GM23338 (cell line): ENCODE results near the gene TMEM179B. TPM values are rescaled to one million over a fixed set of nuclear protein-coding genes. Genes with fewer than 3 reads are reported as not detected.
"Not testable (repeated sequence)": the region's sequence is repeated elsewhere in the genome, so short reads cannot be mapped to it uniquely, and the experiment has no call there.

Experiments used
- ATAC-seq: fragments of 200-7000 bp; cut with Tn5 transposase; 3 replicates; pipeline ENCODE4 v1.9.1; 2020
- DNase-seq: peaks from one replicate; pipeline ENCODE4 v3.0.0-alpha.2; 2015; ENCODE audit warnings: low spot score
- H2AFZ ChIP-seq: fragments of 200-600 bp; sonication (generic); 2 replicates; pipeline ENCODE4 v1.8.0; 2016; ENCODE audit warnings: antibody characterized with exemption, mild to moderate bottlenecking, moderate library complexity
- H3F3A ChIP-seq: fragments of 200-600 bp; sonication (generic); replicated peaks from 2 replicates; pipeline ENCODE4 v1.8.0; 2017; ENCODE audit warnings: antibody characterized with exemption, mixed run types, low read depth
- H3K27ac ChIP-seq: fragments of 200-600 bp; sonication (generic); 2 replicates; pipeline ENCODE4 v1.6.1; 2016; ENCODE audit warnings: low read depth
- H3K27me3 ChIP-seq: fragments of 200-600 bp; sonication (generic); 2 replicates; pipeline ENCODE4 v1.8.0; 2016; ENCODE audit warnings: mild to moderate bottlenecking, mixed run types, moderate library complexity; ENCODE audit not compliant: insufficient read depth
- H3K36me3 ChIP-seq: fragments of 200-600 bp; sonication (generic); 2 replicates; pipeline ENCODE4 v1.8.0; 2016; ENCODE audit warnings: mild to moderate bottlenecking; ENCODE audit not compliant: insufficient read depth
- H3K4me1 ChIP-seq: fragments of 200-600 bp; sonication (generic); 2 replicates; pipeline ENCODE4 v1.8.0; 2016; ENCODE audit warnings: mild to moderate bottlenecking, moderate library complexity; ENCODE audit not compliant: insufficient read depth
- H3K4me2 ChIP-seq: fragments of 200-600 bp; sonication (generic); 2 replicates; pipeline ENCODE4 v1.7.1; 2017; ENCODE audit warnings: mixed run types
- H3K4me3 ChIP-seq: fragments of 200-600 bp; sonication (generic); 2 replicates; pipeline ENCODE4 v1.6.1; 2016; ENCODE audit warnings: mixed run types
- H3K79me2 ChIP-seq: fragments of 200-600 bp; sonication (generic); replicated peaks from 2 replicates; pipeline ENCODE4 v1.8.0; 2017; ENCODE audit warnings: mild to moderate bottlenecking; ENCODE audit not compliant: insufficient read depth
- H3K9me2 ChIP-seq: fragments of 200-600 bp; sonication (generic); 2 replicates; pipeline ENCODE4 v1.8.0; 2017; ENCODE audit not compliant: insufficient read depth
- H4K20me1 ChIP-seq: fragments of 200-600 bp; sonication (generic); replicated peaks from 2 replicates; pipeline ENCODE4 v1.8.0; 2017; ENCODE audit warnings: mild to moderate bottlenecking; ENCODE audit not compliant: insufficient read depth
- H3K27ac Mint-ChIP-seq: 2 replicates; pipeline ENCODE4 v1.8.0; 2020; ENCODE audit warnings: inconsistent platforms, mild to moderate bottlenecking, moderate library complexity, mixed read lengths
- H3K27me3 Mint-ChIP-seq: 3 replicates; pipeline ENCODE4 v1.8.0; 2022; ENCODE audit warnings: low read depth, mild to moderate bottlenecking, moderate library complexity, mixed read lengths, inconsistent platforms; ENCODE audit not compliant: insufficient read depth, poor library complexity
- H3K36me3 Mint-ChIP-seq: 3 replicates; pipeline ENCODE4 v1.8.0; 2021; ENCODE audit warnings: low read depth, mild to moderate bottlenecking, inconsistent platforms, moderate library complexity, mixed read lengths
- H3K4me1 Mint-ChIP-seq: 3 replicates; pipeline ENCODE4 v1.8.0; 2020; ENCODE audit warnings: mild to moderate bottlenecking, inconsistent platforms, mixed read lengths
- H3K4me3 Mint-ChIP-seq: 3 replicates; pipeline ENCODE4 v1.8.0; 2021; ENCODE audit warnings: moderate library complexity, mild to moderate bottlenecking, inconsistent platforms, mixed read lengths
- H3K9me3 Mint-ChIP-seq: 3 replicates; pipeline ENCODE4 v1.8.0; 2020; ENCODE audit warnings: moderate library complexity, mild to moderate bottlenecking, inconsistent platforms, mixed read lengths
- CREB1 ChIP-seq: fragments of 250-450 bp; sonication (Bioruptor Pico); IDR thresholded peaks from 2 replicates; pipeline ENCODE4 v1.5.0; 2020; ENCODE audit warnings: low read depth, mild to moderate bottlenecking, moderate library complexity
- EZH2 ChIP-seq: fragments of 200-600 bp; sonication (generic); IDR thresholded peaks from one replicate; pipeline ENCODE4 v1.8.0; 2017; ENCODE audit warnings: antibody characterized with exemption, mild to moderate bottlenecking, low read depth; ENCODE audit not compliant: unreplicated experiment
- EZH2phosphoT487 ChIP-seq: fragments of 200-600 bp; sonication (generic); IDR thresholded peaks from one replicate; pipeline ENCODE4 v1.8.1; 2018; ENCODE audit warnings: antibody characterized with exemption; ENCODE audit not compliant: unreplicated experiment
- JUNB ChIP-seq: IDR thresholded peaks from one replicate; pipeline ENCODE4 v1.6.1; 2016; ENCODE audit warnings: antibody characterized with exemption; ENCODE audit not compliant: unreplicated experiment
- POLR2AphosphoS5 ChIP-seq: IDR thresholded peaks from 2 replicates; pipeline ENCODE4 v1.6.1; 2016; ENCODE audit warnings: antibody characterized with exemption, low read depth
- STAT1 ChIP-seq: IDR thresholded peaks from one replicate; pipeline ENCODE4 v1.6.1; 2016; ENCODE audit warnings: antibody characterized with exemption; ENCODE audit not compliant: unreplicated experiment
- ZNF331 ChIP-seq: fragments of 250-450 bp; sonication (Bioruptor Pico); IDR thresholded peaks from 2 replicates; pipeline ENCODE4 v1.5.0; 2020; ENCODE audit warnings: low read depth, mild to moderate bottlenecking, moderate library complexity
- polyA plus RNA-seq: library from polyadenylated mRNA; unstranded; fragments of >200 nt; fragmentation: Nextera tagmentation; extraction: Ambion mirVana; gene quantifications from 2 replicates; pipeline ENCODE4 v1.2.1, GENCODE V29; 2016
- total RNA-seq: library from RNA; depleted of rRNA; stranded (reverse); fragments of >200 nt; shearing (Covaris generic); gene quantifications from 2 replicates; pipeline ENCODE4 v1.2.3, GENCODE V29; 2014
- TF ChIP-seq, protein P1 (sequence below), 2 experiments: fragments of 200-600 bp in 1 of 2; sonication (generic) in 1 of 2; conservative IDR thresholded peaks; 2 replicates each; pipeline versions ENCODE4 v1.5.1 to v1.6.1; 2016 to 2017; ENCODE audit warnings: antibody characterized with exemption in 2 of 2, low read depth in 2 of 2, mild to moderate bottlenecking in 2 of 2, moderate library complexity in 1 of 2
- TF ChIP-seq, protein P2 (sequence below): IDR thresholded peaks from one replicate; pipeline ENCODE4 v1.6.1; 2018; ENCODE audit warnings: antibody characterized with exemption; ENCODE audit not compliant: unreplicated experiment

The TMEM179B gene
- total and polyA plus RNA-seq, 2 experiments from 2014 or later, result 16.9 to 17.5 TPM

DNA sequence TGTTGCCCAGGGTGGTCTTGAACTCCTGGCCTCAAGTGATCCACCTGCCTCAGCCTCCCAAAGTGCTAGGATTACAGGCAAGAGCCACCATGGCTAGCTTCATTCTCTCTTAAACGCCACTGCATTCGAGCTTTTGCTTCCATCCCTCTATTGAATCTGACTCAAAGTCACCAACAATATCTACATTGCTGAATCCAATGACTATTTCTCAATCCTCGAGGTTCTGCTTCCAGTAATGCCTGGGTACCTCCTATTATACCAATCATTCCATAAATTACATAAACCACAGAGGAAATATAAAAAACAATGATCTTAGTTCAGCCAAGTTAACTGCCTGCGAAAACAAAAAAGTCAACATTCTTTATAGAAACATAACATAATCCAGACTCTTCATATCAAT lies 29.9 kb downstream of the TMEM179B start:
- Mint-ChIP-seq H3K36me3 (peaks cover 20% of the 10 kb centered on the region; the same call in 2 of the 3 replicates), H3K27me3 (peaks cover 1% of the 10 kb centered on the region), H3K4me3 (no peak overlapping the region), H3K27ac (no peak overlapping the region), H3K9me3 (no peaks in the 10 kb centered on the region), H3K4me1 (no peaks in the 10 kb centered on the region)
- Histone ChIP-seq H3K4me1 (no peaks in the 10 kb centered on the region), H3K9me2 (no peaks in the 10 kb centered on the region), H2AFZ (no peak overlapping the region), H3K36me3 (peaks cover 17% of the 10 kb centered on the region; the same call in 1 of the 2 replicates), H4K20me1 (peaks cover 4% of the 10 kb centered on the region), H3F3A (0 out of 2 replicates have a peak, but pooled peaks cover 3% of the 10 kb centered on the region), H3K4me3 (no peak overlapping the region), H3K79me2 (no peaks in the 10 kb centered on the region), H3K27me3 (no peaks in the 10 kb centered on the region), H3K4me2 (no peak overlapping the region), H3K27ac (no peak overlapping the region)
- no peak for DNase-seq
- ATAC-seq, result no peak
- TF ChIP-seq EZH2phosphoT487 (no peak), JUNB (no peak), EZH2 (no peak), POLR2AphosphoS5 (no peak), STAT1 (no peak), CREB1 (CRISPR knock-in tag) (no peak), ZNF331 (CRISPR knock-in tag) (no peak)
- TF ChIP-seq, protein P1, sequence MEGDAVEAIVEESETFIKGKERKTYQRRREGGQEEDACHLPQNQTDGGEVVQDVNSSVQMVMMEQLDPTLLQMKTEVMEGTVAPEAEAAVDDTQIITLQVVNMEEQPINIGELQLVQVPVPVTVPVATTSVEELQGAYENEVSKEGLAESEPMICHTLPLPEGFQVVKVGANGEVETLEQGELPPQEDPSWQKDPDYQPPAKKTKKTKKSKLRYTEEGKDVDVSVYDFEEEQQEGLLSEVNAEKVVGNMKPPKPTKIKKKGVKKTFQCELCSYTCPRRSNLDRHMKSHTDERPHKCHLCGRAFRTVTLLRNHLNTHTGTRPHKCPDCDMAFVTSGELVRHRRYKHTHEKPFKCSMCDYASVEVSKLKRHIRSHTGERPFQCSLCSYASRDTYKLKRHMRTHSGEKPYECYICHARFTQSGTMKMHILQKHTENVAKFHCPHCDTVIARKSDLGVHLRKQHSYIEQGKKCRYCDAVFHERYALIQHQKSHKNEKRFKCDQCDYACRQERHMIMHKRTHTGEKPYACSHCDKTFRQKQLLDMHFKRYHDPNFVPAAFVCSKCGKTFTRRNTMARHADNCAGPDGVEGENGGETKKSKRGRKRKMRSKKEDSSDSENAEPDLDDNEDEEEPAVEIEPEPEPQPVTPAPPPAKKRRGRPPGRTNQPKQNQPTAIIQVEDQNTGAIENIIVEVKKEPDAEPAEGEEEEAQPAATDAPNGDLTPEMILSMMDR (conservative IDR thresholded peaks at IDR 0.05; ENCODE audit: low read depth in 2 of 2), result no peak
- TF ChIP-seq, protein P2, sequence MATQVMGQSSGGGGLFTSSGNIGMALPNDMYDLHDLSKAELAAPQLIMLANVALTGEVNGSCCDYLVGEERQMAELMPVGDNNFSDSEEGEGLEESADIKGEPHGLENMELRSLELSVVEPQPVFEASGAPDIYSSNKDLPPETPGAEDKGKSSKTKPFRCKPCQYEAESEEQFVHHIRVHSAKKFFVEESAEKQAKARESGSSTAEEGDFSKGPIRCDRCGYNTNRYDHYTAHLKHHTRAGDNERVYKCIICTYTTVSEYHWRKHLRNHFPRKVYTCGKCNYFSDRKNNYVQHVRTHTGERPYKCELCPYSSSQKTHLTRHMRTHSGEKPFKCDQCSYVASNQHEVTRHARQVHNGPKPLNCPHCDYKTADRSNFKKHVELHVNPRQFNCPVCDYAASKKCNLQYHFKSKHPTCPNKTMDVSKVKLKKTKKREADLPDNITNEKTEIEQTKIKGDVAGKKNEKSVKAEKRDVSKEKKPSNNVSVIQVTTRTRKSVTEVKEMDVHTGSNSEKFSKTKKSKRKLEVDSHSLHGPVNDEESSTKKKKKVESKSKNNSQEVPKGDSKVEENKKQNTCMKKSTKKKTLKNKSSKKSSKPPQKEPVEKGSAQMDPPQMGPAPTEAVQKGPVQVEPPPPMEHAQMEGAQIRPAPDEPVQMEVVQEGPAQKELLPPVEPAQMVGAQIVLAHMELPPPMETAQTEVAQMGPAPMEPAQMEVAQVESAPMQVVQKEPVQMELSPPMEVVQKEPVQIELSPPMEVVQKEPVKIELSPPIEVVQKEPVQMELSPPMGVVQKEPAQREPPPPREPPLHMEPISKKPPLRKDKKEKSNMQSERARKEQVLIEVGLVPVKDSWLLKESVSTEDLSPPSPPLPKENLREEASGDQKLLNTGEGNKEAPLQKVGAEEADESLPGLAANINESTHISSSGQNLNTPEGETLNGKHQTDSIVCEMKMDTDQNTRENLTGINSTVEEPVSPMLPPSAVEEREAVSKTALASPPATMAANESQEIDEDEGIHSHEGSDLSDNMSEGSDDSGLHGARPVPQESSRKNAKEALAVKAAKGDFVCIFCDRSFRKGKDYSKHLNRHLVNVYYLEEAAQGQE, result no peak

DNA sequence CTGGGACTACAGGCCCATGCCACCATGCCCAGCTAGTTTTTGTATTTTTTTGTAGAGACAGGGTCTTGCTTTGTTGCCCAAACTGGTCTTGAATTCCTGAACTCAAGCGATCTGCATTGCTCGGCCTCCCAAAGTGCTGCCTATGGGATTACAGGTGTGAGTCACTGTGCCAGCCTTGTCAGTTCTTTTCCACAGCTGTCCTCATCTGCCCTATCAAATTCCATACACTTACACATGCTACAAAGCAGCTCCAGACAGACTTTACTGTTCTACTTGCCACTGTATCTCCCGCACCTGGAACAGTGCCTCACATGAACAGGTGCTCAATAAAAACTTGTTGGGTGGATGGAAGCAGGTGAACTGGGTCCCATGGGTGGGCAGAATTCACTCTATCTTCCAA lies 36.5 kb downstream of the TMEM179B start:
- no peak overlapping the region for H3K27ac Mint-ChIP-seq
- Histone ChIP-seq H3K4me2 (no peak overlapping the region), H3K4me3 (no peak overlapping the region), H2AFZ (no peak overlapping the region), H3K9me2 (no peaks in the 10 kb centered on the region), H3K79me2 (peaks cover 10% of the 10 kb centered on the region; the same call in 1 of the 2 replicates), H4K20me1 (no peaks in the 10 kb centered on the region; the same call in 1 of the 2 replicates), H3F3A (0 out of 2 replicates have a peak, but pooled peaks cover 5% of the 10 kb centered on the region), H3K4me1 (no peaks in the 10 kb centered on the region), H3K27ac (no peak overlapping the region), H3K27me3 (no peaks in the 10 kb centered on the region), H3K36me3 (peaks cover 26% of the 10 kb centered on the region)
- ATAC-seq, result no peak
- no peaks in the 10 kb centered on the region for H3K9me3 Mint-ChIP-seq
- no peak overlapping the region for H3K4me3 Mint-ChIP-seq
- no peak for TF ChIP-seq ZNF331 (CRISPR knock-in tag)
- no peak for TF ChIP-seq STAT1
- TF ChIP-seq, protein P1 (conservative IDR thresholded peaks at IDR 0.05; ENCODE audit: low read depth in 2 of 2), result no peak
- TF ChIP-seq EZH2, result no peak
- H3K36me3 Mint-ChIP-seq, result peaks cover 71% of the 10 kb centered on the region
- DNase-seq, result no peak
- no peaks in the 10 kb centered on the region for H3K4me1 Mint-ChIP-seq
- H3K27me3 Mint-ChIP-seq, result peaks cover 2% of the 10 kb centered on the region

DNA sequence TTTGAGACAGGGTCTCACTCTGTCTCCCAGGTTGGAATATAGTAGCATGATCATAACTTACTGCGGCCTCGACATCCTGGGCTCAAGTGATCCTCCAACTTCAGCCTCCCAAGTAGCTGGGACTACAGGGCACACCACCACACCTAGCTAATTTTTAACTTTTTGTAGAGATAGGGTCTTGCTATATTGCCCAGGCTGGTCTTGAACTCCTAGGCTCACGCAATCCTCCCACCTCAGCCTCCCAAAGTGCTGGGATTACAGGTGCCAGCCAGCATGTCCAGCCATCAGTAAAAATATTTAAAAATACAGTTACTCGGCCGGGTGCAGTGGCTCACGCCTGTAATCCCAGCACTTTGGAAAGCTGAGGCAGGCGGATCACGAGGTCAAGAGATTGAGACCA lies 40.9 kb downstream of the TMEM179B start:
- not testable (repeated sequence) for H3K27me3 ChIP-seq, ATAC-seq, DNase-seq, H3K4me3 ChIP-seq, H3K9me2 ChIP-seq, H2AFZ ChIP-seq, H3K27ac Mint-ChIP-seq, H3K4me2 ChIP-seq, H3K9me3 Mint-ChIP-seq, H3K4me3 Mint-ChIP-seq, H3K27ac ChIP-seq
- Mint-ChIP-seq H3K27me3 (peaks cover 14% of the 10 kb centered on the region), H3K4me1 (peaks cover 12% of the 10 kb centered on the region), H3K36me3 (peaks cover 60% of the 10 kb centered on the region)
- peaks cover 16% of the 10 kb centered on the region for H3K36me3 ChIP-seq
- peaks cover 11% of the 10 kb centered on the region for H3K4me1 ChIP-seq
- peaks cover 21% of the 10 kb centered on the region; the same call in 1 of the 2 replicates for H3F3A ChIP-seq
- peaks cover 14% of the 10 kb centered on the region for H4K20me1 ChIP-seq
- peaks cover 30% of the 10 kb centered on the region for H3K79me2 ChIP-seq
